ENCODE results near the gene TNFSF10.

Gene TNFSF10

DNA sequence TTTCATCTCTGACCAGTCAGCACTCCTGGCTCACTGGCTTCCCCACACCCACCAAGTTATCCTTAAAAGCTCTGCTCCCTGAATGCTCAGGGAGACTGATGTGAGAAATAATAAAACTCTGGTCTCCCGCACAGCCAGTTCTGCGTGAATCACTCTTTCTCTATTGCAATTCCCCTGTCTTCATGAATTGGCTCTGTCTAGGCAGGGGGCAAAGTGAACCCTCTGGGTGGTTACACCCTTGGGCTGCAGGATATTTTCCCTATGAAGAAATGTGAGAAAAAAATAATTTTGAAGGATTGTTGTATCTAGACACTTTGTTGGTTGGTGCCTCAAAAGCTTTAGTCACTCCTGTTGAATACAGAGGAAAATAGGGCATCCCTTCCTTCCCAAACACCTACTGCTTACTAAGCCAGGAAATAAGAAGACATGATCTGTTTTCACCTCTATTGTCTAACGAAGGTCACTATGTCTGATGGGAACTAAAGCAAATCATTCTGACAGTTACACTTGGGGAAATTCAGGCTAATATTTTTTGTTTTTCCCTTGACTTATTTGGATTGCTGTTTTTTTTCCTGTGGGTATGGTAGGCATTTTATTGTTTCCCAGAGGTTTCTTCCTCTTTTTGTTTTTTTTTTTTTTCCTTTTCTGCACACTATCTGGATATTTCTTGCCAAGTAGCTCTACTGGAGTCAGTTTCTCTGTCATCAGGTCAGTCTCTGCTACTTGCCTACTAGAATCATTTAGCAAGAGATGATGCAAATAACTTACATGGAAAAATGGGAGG is 15.3 kb upstream of the TNFSF10 start:
- H3K4me3 ChIP-seq (replicated peaks; ENCODE audit: low read depth, low read length): no peak overlapping the region
- no peak for DNase-seq (ENCODE audit: extremely low read depth, low read depth)
- TF ChIP-seq, protein P1, sequence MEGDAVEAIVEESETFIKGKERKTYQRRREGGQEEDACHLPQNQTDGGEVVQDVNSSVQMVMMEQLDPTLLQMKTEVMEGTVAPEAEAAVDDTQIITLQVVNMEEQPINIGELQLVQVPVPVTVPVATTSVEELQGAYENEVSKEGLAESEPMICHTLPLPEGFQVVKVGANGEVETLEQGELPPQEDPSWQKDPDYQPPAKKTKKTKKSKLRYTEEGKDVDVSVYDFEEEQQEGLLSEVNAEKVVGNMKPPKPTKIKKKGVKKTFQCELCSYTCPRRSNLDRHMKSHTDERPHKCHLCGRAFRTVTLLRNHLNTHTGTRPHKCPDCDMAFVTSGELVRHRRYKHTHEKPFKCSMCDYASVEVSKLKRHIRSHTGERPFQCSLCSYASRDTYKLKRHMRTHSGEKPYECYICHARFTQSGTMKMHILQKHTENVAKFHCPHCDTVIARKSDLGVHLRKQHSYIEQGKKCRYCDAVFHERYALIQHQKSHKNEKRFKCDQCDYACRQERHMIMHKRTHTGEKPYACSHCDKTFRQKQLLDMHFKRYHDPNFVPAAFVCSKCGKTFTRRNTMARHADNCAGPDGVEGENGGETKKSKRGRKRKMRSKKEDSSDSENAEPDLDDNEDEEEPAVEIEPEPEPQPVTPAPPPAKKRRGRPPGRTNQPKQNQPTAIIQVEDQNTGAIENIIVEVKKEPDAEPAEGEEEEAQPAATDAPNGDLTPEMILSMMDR (IDR thresholded peaks at IDR 0.05; ENCODE audit: low read depth, low read length, missing control alignments): no peak

DNA sequence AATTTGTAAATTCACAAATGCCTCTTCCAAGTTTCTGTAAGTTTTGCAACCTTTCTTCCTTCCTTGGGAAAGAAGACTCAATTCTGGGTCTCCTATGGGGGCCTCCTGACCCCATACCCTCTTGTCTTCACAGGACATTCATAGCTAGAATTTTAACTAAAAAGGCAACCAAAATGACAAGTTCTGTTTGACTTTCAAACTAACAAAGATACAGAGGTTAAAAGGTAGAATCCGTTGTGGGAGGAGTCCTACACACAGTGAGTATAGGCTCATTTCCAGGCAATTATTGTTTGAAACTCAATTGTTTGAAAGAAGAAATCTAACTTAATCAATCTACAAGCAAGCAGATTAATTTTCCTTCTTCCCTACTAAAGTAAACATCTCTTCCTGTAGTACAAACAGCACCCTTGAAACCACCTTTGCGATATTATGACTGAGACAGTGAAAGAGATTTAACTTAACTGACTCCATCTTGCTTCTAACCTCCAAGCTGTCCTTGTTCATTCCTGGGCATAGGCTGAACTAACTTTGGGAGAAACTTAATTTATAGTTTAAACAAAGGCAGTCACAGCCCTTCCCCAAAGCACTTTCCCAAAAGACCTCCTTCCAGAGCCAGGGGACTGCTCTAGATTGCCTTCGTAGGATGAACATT is 14.4 kb upstream of the TNFSF10 start:
- DNase-seq (ENCODE audit: extremely low read depth, low read depth): no peak
- TF ChIP-seq, protein P1 (IDR thresholded peaks at IDR 0.05; ENCODE audit: low read depth, low read length, missing control alignments): no peak
- no peak overlapping the region for H3K4me3 ChIP-seq (replicated peaks; ENCODE audit: low read depth, low read length)

DNA sequence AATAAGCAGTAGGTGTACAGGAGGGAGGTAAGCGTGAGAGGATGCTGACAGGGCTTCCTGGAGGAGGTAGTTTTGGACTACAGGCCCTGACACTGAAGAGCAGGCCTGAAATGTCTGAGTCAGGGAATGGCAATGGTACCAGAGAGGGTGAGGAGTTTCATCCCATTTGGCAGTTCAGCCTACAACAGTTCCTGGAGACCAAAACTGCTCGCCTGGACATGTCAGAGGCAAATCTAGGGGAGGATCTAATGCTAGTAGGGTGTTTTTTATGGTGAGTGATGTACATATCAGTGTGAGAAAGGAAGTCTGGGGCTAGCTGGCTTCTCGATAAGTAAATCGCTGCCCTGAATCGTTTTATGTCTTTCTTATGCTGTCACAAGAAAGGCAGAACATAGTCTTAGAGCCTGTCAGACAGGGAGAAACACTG is 13.8 kb upstream of the TNFSF10 start:
- DNase-seq (ENCODE audit: extremely low read depth, low read depth): no peak
- TF ChIP-seq, protein P1 (IDR thresholded peaks at IDR 0.05; ENCODE audit: low read depth, low read length, missing control alignments): no peak
- H3K4me3 ChIP-seq (replicated peaks; ENCODE audit: low read depth, low read length): no peak overlapping the region

DNA sequence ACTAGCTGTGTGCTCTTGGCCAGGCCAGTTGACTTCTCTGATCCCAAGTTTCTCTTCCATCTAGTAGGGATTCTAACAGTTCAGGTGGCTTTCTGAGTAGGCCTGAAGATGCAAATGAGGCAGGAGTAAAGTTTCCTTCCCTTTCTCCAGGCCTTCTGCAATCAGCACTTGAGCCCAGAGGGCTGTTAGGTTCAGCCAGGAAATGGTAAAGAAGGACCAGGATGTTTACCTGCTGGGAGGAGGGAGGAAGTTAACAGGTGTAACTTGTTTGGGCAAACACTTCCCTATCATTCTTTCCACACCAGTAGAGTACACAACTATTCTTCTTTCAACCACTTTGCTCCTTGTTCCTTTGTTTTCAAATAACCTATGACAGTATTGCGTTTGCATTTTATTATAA is 13.3 kb upstream of the TNFSF10 start:
- no peak for DNase-seq (ENCODE audit: extremely low read depth, low read depth)
- TF ChIP-seq, protein P1 (IDR thresholded peaks at IDR 0.05; ENCODE audit: low read depth, low read length, missing control alignments): no peak
- no peak overlapping the region for H3K4me3 ChIP-seq (replicated peaks; ENCODE audit: low read depth, low read length)

DNA sequence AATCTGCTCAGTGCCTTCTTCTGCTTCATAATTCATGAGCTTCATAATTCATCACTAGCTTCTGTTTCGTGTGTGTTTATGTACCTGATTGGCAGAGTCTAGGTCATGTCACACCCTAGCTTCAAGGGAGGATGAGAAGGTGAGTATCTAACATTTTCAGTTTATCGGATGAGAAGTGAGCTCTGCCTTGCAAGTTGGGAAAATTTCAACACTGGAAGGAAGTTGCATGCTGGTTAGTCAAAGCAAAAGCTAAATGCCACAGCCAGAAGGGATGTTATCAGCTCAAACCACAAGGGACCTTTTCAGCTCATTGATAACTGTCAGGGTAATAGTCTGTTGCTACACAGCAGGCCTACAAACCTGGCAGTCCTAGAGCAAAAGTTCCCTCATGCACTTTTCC is 7.3 kb upstream of the TNFSF10 start:
- no peak overlapping the region for H3K4me3 ChIP-seq (replicated peaks; ENCODE audit: low read depth, low read length)
- no peak for DNase-seq (ENCODE audit: extremely low read depth, low read depth)
- TF ChIP-seq, protein P1 (IDR thresholded peaks at IDR 0.05; ENCODE audit: low read depth, low read length, missing control alignments): no peak

DNA sequence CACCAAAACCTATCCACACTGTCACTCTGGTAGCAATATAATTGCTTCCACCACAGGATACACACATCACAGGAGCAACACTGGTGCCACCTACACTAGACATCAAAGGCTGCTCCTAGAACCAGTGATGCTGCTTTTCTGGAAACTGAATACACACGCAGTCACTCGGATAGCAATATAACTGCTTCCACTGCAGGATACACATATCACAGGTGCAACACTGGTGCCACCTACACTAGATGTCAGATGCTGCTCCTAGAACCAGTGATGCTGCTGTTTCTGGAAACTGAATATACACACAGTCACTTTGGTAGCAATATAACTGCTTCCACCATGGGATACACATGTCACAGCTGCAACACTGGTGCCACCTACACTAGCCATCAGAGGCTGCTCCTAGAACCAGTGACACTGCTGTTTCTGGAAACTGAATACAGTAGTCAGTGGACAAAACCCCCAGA is 6.9 kb upstream of the TNFSF10 start:
- DNase-seq (ENCODE audit: extremely low read depth, low read depth): no peak
- TF ChIP-seq, protein P1 (IDR thresholded peaks at IDR 0.05; ENCODE audit: low read depth, low read length, missing control alignments): no peak

More for the DNA sequence above, 6.9 kb upstream of the TNFSF10 start:
- no peak overlapping the region for H3K4me3 ChIP-seq (replicated peaks; ENCODE audit: low read depth, low read length)

Data from HFF-Myc (cell line).